GM12892 (cell line): ENCODE results near the gene GRM7.

ENCODE experiments used
- POLR2A ChIP-seq: IDR thresholded peaks from 2 replicates; pipeline ENCODE4 v1.6.1; 2011; ENCODE audit warnings: low read depth, low read length, control low read depth
- POLR2AphosphoS5 ChIP-seq: IDR thresholded peaks from 2 replicates; pipeline ENCODE4 v1.6.1; 2011; ENCODE audit warnings: low read depth, low read length, control low read depth
- TAF1 ChIP-seq: IDR thresholded peaks from 2 replicates; pipeline ENCODE4 v1.6.1; 2011; ENCODE audit warnings: low read depth, mild to moderate bottlenecking, control low read depth, low read length, borderline replicate concordance

GRCh38 chr3:7166460-7166859, 305.5 kb downstream of the GRM7 start:
- TF ChIP-seq POLR2A = no peak
- TF ChIP-seq POLR2AphosphoS5 = no peak
- TF ChIP-seq TAF1 = no peak
